ACC112 (cell line): Measurements from ENCODE around the gene CYFIP1.
A peak's percentile ranks its signal among the peaks of the same experiment; 100 is the strongest.

Experiments
- H2AFZ ChIP-seq: fragments of 200-600 bp; sonication (generic); one replicate; pipeline ENCODE4 v1.6.0; 2017; ENCODE audit warnings: antibody characterized with exemption, low read length; ENCODE audit not compliant: unreplicated experiment
- H3K27ac ChIP-seq: fragments of 200-600 bp; sonication (generic); 2 replicates; pipeline ENCODE4 v1.5.1; 2014; ENCODE audit warnings: low read depth, mild to moderate bottlenecking, antibody characterized with exemption, low read length, moderate library complexity
- H3K27me3 ChIP-seq: fragments of 200-600 bp; sonication (generic); 2 replicates; pipeline ENCODE4 v1.6.1; 2014; ENCODE audit warnings: mild to moderate bottlenecking, antibody characterized with exemption, low read length, moderate library complexity, mixed read lengths; ENCODE audit not compliant: insufficient read depth
- H3K36me3 ChIP-seq: fragments of 200-600 bp; sonication (generic); 2 replicates; pipeline ENCODE4 v1.6.1; 2016; ENCODE audit warnings: mild to moderate bottlenecking, antibody characterized with exemption, low read length, moderate library complexity, mixed read lengths; ENCODE audit not compliant: insufficient read depth
- H3K4me1 ChIP-seq: fragments of 200-600 bp; sonication (generic); one replicate; pipeline ENCODE4 v1.6.1; 2016; ENCODE audit warnings: low read length, mixed read lengths; ENCODE audit not compliant: insufficient read depth, unreplicated experiment, control insufficient read depth
- H3K4me3 ChIP-seq: fragments of 200-600 bp; sonication (generic); 2 replicates; pipeline ENCODE4 v1.5.1; 2014; ENCODE audit warnings: mild to moderate bottlenecking, low read depth, low read length
- H3K79me2 ChIP-seq: fragments of 200-600 bp; sonication (generic); one replicate; pipeline ENCODE4 v1.6.0; 2016; ENCODE audit warnings: low read length; ENCODE audit not compliant: control insufficient read depth, unreplicated experiment, insufficient read depth

Gene CYFIP1

DNA sequence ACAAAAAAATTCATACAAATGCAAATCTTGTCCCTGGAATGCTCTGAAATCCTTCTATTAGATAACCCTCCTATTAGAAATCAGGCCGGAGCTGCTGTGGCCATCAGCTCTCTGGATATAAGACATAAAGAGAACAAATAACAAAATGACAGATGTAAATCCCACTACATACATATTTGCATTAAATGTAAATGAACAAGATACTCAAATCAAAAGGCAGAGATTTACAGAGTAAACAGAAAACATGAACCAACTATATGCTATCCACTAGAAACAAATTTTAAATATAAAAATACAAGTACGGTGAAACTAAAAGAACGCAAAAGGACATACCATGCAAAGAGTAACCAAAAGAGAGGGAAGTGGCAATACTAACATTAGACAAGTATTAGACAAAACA, 10.7 kb downstream of the CYFIP1 start:
- H3K4me1 ChIP-seq = peaks cover 15% of the 10 kb centered on the region

DNA sequence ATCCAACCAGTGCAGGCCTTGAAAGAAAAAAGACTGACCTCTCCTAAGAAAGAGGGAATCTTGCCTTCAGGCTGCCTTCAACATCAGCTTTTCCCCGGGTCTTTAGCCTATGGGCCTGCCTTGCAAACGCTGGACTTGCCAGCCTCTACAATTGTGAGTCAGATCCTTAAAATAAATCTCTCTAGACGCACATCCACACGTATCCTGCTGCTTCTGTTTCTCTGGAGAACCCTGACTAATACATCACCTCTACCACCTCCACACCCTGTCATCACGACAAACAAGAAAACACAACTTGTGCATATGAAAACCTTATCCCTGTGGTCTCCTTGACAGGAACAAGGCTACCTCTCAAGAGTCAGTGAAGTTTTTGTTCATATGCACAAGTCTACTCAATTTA, 11.8 kb downstream of the CYFIP1 start:
- Histone ChIP-seq H2AFZ (no peak overlapping the region), H3K27me3 (no peaks in the 10 kb centered on the region), H3K36me3 (peaks cover 14% of the 10 kb centered on the region; the same call in 1 of the 2 replicates), H3K79me2 (peaks cover 85% of the 10 kb centered on the region), H3K4me1 (peaks cover 25% of the 10 kb centered on the region), H3K4me3 (peak overlapping the region; percentile 32; the same call in 1 of the 2 replicates), H3K27ac (peak overlapping the region; percentile 85)

More for the DNA sequence above, 10.7 kb downstream of the CYFIP1 start:
- peak overlapping the region; percentile 85; the same call in 1 of the 2 replicates for H3K27ac ChIP-seq
- peaks cover 84% of the 10 kb centered on the region for H3K79me2 ChIP-seq
- H3K4me3 ChIP-seq = no peak overlapping the region
- H2AFZ ChIP-seq = no peak overlapping the region
- H3K36me3 ChIP-seq = peaks cover 14% of the 10 kb centered on the region; the same call in 1 of the 2 replicates
- no peaks in the 10 kb centered on the region for H3K27me3 ChIP-seq

DNA sequence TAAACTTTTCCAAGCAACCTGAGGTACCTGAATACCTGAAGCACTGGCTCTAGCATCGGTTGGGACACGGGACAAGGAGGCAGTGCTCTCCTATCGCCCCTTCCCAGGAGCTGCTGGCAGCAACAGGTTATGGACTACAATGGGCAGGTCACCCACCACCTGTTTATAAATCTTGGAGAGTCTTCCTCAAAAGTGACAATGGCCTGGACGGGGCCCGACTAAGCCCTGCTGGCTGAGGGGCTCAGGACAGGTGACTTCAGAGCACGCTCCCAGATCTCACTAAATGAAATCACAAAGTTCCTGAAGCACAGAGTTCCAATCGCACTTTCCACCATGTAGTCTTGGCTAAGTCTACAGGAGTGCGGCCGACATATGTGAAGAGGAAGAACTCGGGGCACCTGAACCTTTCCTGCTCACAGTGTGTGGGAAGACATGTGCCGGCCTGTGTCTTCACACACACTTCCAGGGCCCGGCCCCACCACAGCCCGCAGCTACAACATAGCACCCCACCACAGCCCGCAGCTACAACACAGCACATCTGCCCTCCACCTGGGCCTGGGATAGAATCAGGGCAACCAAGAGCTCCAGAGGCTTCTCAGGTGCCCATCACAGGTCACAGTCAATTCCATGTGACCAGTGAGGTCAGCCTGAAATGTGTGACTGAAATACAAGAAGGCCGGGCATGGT, 12.9 kb downstream of the CYFIP1 start:
- H3K27me3 ChIP-seq = no peaks in the 10 kb centered on the region
- no peak overlapping the region for H2AFZ ChIP-seq
- peaks cover 14% of the 10 kb centered on the region; the same call in 1 of the 2 replicates for H3K36me3 ChIP-seq
- peaks cover 87% of the 10 kb centered on the region for H3K79me2 ChIP-seq
- no peak overlapping the region for H3K4me3 ChIP-seq
- peak overlapping the region; percentile 85; the same call in 1 of the 2 replicates for H3K27ac ChIP-seq
- peaks cover 25% of the 10 kb centered on the region for H3K4me1 ChIP-seq

DNA sequence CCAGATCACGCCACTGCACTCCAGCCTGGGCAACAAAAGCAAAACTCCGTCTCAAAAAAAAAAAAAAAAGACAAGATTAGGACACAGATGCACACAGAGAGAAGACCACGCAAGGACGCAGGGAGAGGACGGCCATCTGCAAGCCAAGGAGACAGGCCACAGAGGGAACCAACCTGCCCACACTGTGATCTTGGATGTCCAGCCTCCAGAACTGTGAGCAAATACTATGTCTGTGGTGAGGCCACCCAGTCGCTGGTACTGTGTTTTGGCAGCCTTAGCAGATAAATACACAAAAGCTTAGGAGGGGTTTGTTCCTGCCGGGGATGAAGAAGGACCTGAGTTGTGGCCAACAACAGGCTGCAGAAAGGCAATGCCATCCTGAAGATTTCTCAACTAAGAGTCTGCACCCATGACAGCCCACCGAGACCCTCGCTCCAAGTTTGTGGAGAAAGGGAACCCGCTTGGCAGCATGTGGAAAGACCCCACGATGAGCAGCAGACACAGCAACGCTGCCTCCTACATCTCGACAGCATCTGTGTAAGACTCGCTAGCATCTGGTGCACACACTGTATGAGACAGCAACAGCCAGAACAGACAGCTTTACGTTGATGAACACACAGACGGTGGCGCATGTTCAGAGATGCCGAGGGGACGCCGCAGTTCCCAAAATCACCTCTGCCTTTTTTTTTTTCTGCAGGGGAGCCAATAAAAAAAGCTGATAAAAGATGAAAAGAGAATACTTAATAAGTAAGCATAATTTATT, 13.7 kb downstream of the CYFIP1 start:
- no peak overlapping the region for H2AFZ ChIP-seq
- peaks cover 32% of the 10 kb centered on the region for H3K4me1 ChIP-seq
- H3K79me2 ChIP-seq = peaks cover 85% of the 10 kb centered on the region
- H3K27ac ChIP-seq = no peak overlapping the region
- no peak overlapping the region for H3K4me3 ChIP-seq
- no peaks in the 10 kb centered on the region for H3K27me3 ChIP-seq
- H3K36me3 ChIP-seq = peaks cover 14% of the 10 kb centered on the region; the same call in 1 of the 2 replicates

DNA sequence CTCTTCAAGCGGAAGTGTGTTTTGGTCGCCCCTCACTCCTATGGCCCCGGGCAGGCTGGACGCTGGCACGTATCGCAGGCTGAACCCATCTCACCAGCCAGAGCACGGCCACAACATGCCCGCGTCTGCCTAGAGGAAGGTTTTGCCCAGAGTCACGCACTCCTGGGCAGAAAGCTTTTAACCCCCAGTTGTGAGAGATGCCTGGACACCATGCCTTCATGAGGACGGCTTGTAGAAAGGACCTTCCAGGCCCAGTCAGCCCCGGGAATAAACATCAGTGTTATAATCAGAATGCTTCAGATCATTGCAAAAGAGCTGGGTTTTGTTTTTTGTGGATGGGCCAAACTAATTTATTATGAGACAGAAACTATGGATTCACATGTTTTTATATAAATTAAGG, 16.5 kb downstream of the CYFIP1 start:
- Histone ChIP-seq H2AFZ (no peak overlapping the region), H3K4me1 (peaks cover 33% of the 10 kb centered on the region), H3K27me3 (no peaks in the 10 kb centered on the region), H3K79me2 (peaks cover 85% of the 10 kb centered on the region), H3K4me3 (no peak overlapping the region), H3K36me3 (no peaks in the 10 kb centered on the region), H3K27ac (no peak overlapping the region)

DNA sequence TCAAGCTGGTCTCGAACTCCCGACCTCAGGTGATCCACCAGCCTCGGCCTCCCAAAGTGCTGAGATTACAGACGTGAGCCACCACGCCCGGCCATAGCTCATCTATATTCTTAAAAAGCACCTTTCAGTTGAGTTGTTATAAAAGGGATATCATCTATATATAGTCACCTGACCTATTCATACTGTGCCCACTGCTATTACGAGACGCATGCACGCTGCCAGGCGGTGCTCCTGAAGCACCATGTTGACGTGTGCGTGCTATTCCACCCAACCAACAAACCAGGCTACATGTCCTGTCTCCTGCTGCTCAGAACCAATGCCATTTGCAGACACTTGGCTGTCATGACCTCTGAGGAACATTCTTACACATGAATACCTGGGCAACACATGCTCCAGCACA, 17.6 kb downstream of the CYFIP1 start:
- peaks cover 27% of the 10 kb centered on the region for H3K4me1 ChIP-seq
- no peak overlapping the region for H3K27ac ChIP-seq

DNA sequence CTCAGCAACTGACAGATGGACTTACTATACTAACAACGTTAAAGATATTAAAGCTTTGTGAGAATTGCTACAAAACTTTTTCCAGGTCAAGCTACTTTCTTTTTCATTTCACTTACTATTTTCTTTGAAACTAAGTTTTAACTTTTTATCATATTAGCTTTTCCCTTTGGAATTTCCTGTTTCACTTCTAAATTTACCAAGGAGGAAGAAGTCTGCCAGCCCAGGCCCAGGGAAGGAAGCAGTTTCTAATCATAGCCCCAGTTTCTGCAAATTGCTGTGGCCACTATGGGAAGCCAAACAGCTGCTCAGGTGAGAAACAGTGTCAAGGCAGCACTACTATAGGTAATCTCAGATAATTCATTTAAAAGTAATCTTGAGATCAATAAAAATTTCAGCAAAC, 18.4 kb downstream of the CYFIP1 start:
- no peak overlapping the region for H3K4me3 ChIP-seq
- H3K27ac ChIP-seq = peak overlapping the region; percentile 70
- peaks cover 86% of the 10 kb centered on the region for H3K79me2 ChIP-seq
- no peaks in the 10 kb centered on the region for H3K36me3 ChIP-seq
- peaks cover 24% of the 10 kb centered on the region for H3K4me1 ChIP-seq
- no peak overlapping the region for H2AFZ ChIP-seq
- no peaks in the 10 kb centered on the region for H3K27me3 ChIP-seq

More for the DNA sequence above, 17.6 kb downstream of the CYFIP1 start:
- Histone ChIP-seq H3K79me2 (peaks cover 91% of the 10 kb centered on the region), H2AFZ (no peak overlapping the region), H3K36me3 (no peaks in the 10 kb centered on the region), H3K27me3 (no peaks in the 10 kb centered on the region), H3K4me3 (no peak overlapping the region)

DNA sequence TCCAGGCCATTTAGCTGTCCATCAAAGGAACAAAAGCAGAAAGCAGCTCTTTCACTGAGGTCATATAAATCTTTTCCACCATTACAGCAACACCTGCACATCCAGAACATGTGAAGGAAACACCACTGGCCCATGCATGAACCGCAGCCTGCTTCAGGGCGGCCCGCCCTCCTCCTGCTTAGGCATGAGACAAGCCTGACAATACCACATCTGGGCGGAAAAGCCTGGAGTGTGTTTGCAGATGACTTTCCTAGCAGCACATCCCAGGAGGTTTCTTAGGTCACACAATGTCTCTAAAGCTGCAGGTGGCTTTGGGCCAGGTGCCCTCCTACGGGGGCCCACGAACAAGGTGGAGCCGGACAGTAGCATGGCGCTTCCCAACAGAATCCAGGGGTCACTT, 19.6 kb downstream of the CYFIP1 start:
- peaks cover 84% of the 10 kb centered on the region for H3K79me2 ChIP-seq
- no peaks in the 10 kb centered on the region for H3K27me3 ChIP-seq
- H2AFZ ChIP-seq = no peak overlapping the region
- peaks cover 24% of the 10 kb centered on the region for H3K4me1 ChIP-seq
- no peaks in the 10 kb centered on the region for H3K36me3 ChIP-seq
- no peak overlapping the region for H3K27ac ChIP-seq
- H3K4me3 ChIP-seq = no peak overlapping the region

DNA sequence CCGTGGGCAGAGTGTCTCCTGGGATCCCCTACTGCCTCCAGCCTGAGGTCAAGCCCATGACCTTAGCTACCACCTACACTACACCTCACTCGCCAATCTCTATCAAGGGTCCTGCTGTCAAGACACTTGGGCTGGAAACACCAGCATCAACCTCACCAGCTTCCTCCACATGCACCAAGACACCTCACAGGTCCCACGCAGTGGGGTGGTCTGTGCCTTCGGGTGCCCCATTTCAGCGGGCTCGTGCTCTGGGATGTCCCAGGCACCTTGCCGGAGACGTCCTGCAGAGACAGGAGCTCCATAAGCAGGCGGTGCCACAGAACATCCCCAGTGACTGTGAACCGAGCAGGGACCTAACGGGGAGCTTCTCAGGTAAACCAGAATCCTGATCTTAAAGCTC, 20.0 kb downstream of the CYFIP1 start:
- Histone ChIP-seq H3K4me3 (no peak overlapping the region), H3K27ac (no peak overlapping the region), H3K4me1 (peaks cover 24% of the 10 kb centered on the region), H3K79me2 (peaks cover 84% of the 10 kb centered on the region), H2AFZ (no peak overlapping the region), H3K36me3 (no peaks in the 10 kb centered on the region), H3K27me3 (no peaks in the 10 kb centered on the region)

DNA sequence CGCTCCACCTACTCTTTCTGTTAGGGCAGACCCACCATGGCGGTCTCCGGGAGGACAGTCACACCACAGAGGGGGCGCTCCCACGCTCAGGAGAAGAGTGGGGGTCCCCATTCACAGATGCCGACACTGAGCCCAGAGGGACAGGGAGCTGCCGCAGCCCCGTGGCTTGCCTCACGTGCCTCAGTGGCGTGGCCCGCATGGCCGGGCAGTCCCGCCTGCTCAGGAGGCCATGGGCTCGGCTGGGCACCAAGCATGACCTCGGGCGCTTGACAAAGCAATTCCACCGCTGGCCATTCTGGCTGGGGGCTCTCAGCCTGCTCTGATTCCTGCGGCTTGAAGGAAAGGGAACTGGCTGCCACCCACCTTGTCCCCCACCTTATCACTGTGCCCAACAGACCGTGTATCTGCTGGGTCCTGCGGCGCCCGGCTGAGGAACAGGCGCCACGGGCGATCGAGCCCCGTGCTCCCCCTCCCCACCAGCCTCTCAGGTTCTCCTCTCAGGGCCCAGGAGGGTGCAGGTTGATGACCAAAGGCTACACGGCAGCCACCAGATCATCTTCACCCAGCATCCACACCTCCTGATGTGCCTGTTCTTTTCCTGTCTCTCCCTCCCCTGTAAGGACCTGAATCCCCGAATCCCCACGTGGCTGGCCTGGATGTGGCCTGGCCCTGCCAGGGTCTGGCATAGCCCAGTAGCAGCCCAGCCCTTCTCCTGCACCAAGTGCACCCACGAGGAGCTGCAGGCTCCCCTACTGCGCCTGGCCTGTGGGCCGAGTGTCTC, 20.7 kb downstream of the CYFIP1 start:
- Histone ChIP-seq H3K27ac (no peak overlapping the region), H3K4me1 (peaks cover 22% of the 10 kb centered on the region), H3K27me3 (no peaks in the 10 kb centered on the region), H2AFZ (no peak overlapping the region), H3K36me3 (no peaks in the 10 kb centered on the region), H3K79me2 (peaks cover 84% of the 10 kb centered on the region), H3K4me3 (no peak overlapping the region)
